GM13976 (cell line): Measurements from ENCODE around the gene TSPAN32.
"Not testable (repeated sequence)": the region's sequence is repeated elsewhere in the genome, so short reads cannot be mapped to it uniquely, and the experiment has no call there.

Experiments
- DNase-seq: peaks from one replicate; pipeline ENCODE4 v3.0.0; 2012; ENCODE audit warnings: low spot score
- CTCF ChIP-seq: IDR thresholded peaks from 2 replicates; pipeline ENCODE4 v1.5.1; 2012; ENCODE audit warnings: borderline replicate concordance, mild to moderate bottlenecking; ENCODE audit not compliant: insufficient read depth; ENCODE audit errors: extremely low read depth, missing control alignments, control extremely low read depth
- in situ Hi-C: fragments of 300-500 bp; cut with MboI; formaldehyde crosslinking; loops from one replicate; pipeline ENCODE4 v1.12.0; 2022; ENCODE audit warnings: low sequenced_read_pairs, mixed read lengths, inconsistent platforms; ENCODE audit not compliant: unreplicated experiment

Gene TSPAN32

GRCh38 chr11:2347308-2347830 lies 45.6 kb downstream of the TSPAN32 start:
- no peak for DNase-seq
- TF ChIP-seq CTCF: no peak
- in situ Hi-C loops: no loop called here

GRCh38 chr11:2348986-2349385 lies 47.2 kb downstream of the TSPAN32 start:
- in situ Hi-C loops: no loop called here
- DNase-seq: no peak
- no peak for TF ChIP-seq CTCF

- no peak for DNase-seq
- in situ Hi-C loops: no loop called here
- TF ChIP-seq CTCF: no peak
Observed at GRCh38 chr11:2351701-2352100, 49.9 kb downstream of the TSPAN32 start.

- in situ Hi-C loops: no loop called here
- no peak for TF ChIP-seq CTCF
- no peak for DNase-seq
Observed at GRCh38 chr11:2352420-2352819, 50.6 kb downstream of the TSPAN32 start.

GRCh38 chr11:2355000-2355644 lies 53.3 kb downstream of the TSPAN32 start:
- no peak for DNase-seq
- in situ Hi-C loops: no loop called here
- no peak for TF ChIP-seq CTCF

GRCh38 chr11:2357246-2357645 lies 55.4 kb downstream of the TSPAN32 start:
- TF ChIP-seq CTCF: no peak
- in situ Hi-C loops: no loop called here
- DNase-seq: no peak

- in situ Hi-C loops: not testable (repeated sequence)
Observed at GRCh38 chr11:2357651-2358050, 55.8 kb downstream of the TSPAN32 start.

More at GRCh38 chr11:2357651-2358050, 55.8 kb downstream of the TSPAN32 start:
- DNase-seq: not testable (repeated sequence)
